GM21786 (cell line): ENCODE data around the gene TNFSF13.

Experiments used
- ATAC-seq: cut with Tn5 transposase; IDR thresholded peaks from one replicate; pipeline ENCODE4 v1.9.1; 2021; ENCODE audit not compliant: unreplicated experiment

Gene TNFSF13, protein sequence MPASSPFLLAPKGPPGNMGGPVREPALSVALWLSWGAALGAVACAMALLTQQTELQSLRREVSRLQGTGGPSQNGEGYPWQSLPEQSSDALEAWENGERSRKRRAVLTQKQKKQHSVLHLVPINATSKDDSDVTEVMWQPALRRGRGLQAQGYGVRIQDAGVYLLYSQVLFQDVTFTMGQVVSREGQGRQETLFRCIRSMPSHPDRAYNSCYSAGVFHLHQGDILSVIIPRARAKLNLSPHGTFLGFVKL

DNA sequence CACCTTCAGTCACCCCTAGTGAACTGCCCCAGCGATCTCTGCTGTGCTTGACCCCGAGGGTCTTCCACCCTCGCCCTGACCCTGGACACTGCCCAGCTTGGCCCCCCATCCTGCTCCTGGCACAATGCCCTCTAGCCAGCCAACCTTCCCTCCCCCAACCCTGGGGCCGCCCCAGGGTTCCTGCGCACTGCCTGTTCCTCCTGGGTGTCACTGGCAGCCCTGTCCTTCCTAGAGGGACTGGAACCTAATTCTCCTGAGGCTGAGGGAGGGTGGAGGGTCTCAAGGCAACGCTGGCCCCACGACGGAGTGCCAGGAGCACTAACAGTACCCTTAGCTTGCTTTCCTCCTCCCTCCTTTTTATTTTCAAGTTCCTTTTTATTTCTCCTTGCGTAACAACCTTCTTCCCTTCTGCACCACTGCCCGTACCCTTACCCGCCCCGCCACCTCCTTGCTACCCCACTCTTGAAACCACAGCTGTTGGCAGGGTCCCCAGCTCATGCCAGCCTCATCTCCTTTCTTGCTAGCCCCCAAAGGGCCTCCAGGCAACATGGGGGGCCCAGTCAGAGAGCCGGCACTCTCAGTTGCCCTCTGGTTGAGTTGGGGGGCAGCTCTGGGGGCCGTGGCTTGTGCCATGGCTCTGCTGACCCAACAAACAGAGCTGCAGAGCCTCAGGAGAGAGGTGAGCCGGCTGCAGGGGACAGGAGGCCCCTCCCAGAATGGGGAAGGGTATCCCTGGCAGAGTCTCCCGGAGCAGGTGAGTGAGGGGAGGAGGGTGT lies at the start of gene TNFSF13:
Gene TNFSF13 (plus strand): TSS at position 207 of the 776 bp plus-strand sequence. CDS start 290 bp downstream, at position 497.
- ATAC-seq, result no peak

DNA sequence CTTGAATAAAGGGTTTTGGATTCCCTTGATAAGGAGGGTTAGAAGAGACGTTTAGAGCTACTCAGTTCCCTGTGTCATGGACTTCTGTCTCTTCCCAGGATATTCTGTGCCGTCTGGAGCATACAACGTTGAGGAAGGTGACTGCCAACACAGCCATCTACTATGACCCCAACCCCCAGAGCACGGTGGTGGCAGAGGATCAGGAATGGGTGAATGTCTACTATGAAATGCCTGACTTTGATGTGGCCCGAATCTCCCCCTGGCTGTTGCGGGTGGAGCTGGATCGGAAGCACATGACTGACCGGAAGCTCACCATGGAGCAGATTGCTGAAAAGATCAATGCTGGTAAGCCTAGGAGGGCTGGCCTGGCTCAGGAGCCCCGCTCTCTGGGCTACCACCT lies 49.7 kb upstream of the TNFSF13 start:
- ATAC-seq, result no peak

DNA sequence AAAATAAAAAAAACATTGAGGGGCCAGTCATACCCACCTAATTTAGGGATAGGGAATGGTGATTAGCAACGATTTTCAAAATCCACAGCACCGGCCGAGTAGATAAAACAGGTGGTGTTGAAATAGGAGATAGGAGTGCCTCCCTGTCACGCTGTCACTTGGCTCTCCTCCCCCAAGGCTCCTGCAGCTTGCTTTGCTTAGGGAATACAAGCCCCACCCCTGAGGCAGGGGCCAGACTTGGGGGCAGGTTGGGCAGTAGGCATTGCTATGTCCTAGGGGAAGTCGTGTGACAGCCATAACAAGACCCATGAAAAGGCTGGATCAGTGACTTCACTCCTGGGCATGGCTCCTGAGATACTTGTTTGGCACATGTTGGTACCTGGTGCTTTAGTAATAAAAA lies 48.6 kb upstream of the TNFSF13 start:
- ATAC-seq, result no peak

DNA sequence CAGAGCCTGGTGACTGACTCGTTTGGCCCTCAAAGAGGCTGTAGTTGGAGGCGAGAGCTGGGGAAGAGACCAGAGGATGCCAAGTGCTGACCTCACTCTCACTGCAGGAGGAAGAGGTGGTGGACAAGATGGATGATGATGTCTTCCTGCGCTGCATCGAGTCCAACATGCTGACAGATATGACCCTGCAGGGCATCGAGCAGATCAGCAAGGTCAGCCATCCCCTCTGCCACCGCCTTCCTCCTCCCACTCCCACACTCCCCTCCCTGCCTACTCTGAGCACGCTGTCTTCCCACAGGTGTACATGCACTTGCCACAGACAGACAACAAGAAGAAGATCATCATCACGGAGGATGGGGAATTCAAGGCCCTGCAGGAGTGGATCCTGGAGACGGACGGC lies 47.4 kb upstream of the TNFSF13 start:
- no peak for ATAC-seq

DNA sequence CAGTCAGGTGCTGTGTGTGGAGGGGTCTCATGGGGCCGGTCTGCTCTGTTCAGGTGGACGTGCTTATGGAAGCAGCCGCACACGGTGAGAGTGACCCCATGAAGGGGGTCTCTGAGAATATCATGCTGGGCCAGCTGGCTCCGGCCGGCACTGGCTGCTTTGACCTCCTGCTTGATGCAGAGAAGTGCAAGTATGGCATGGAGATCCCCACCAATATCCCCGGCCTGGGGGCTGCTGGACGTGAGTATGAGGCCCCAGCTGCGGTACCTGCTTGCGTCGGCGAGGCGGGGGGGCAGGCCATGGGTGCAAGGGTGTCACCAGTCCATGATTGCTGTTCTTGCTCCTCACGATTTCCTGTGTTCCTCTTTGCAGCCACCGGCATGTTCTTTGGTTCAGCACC lies 46.4 kb upstream of the TNFSF13 start:
- ATAC-seq, result no peak

DNA sequence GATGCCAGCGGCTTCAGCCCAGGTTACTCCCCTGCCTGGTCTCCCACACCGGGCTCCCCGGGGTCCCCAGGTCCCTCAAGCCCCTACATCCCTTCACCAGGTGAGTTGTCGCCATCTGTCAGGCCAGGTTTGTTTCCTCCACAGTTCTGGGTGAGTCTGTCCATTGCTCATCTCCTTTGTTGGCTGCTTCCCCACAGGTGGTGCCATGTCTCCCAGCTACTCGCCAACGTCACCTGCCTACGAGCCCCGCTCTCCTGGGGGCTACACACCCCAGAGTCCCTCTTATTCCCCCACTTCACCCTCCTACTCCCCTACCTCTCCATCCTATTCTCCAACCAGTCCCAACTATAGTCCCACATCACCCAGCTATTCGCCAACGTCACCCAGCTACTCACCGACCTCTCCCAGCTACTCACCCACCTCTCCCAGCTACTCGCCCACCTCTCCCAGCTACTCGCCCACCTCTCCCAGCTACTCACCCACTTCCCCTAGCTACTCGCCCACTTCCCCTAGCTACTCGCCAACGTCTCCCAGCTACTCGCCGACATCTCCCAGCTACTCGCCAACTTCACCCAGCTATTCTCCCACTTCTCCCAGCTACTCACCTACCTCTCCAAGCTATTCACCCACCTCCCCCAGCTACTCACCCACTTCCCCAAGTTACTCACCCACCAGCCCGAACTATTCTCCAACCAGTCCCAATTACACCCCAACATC lies 45.6 kb upstream of the TNFSF13 start:
- ATAC-seq, result no peak

DNA sequence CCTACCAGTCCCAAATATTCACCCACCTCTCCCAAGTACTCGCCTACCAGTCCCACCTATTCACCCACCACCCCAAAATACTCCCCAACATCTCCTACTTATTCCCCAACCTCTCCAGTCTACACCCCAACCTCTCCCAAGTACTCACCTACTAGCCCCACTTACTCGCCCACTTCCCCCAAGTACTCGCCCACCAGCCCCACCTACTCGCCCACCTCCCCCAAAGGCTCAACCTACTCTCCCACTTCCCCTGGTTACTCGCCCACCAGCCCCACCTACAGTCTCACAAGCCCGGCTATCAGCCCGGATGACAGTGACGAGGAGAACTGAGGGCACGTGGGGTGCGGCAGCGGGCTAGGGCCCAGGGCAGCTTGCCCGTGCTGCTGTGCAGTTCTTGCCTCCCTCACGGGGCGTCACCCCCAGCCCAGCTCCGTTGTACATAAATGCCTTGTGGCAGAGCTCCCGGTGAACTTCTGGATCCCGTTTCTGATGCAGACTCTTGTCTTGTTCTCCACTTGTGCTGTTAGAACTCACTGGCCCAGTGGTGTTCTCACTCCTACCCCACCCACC lies 44.6 kb upstream of the TNFSF13 start:
- no peak for ATAC-seq

DNA sequence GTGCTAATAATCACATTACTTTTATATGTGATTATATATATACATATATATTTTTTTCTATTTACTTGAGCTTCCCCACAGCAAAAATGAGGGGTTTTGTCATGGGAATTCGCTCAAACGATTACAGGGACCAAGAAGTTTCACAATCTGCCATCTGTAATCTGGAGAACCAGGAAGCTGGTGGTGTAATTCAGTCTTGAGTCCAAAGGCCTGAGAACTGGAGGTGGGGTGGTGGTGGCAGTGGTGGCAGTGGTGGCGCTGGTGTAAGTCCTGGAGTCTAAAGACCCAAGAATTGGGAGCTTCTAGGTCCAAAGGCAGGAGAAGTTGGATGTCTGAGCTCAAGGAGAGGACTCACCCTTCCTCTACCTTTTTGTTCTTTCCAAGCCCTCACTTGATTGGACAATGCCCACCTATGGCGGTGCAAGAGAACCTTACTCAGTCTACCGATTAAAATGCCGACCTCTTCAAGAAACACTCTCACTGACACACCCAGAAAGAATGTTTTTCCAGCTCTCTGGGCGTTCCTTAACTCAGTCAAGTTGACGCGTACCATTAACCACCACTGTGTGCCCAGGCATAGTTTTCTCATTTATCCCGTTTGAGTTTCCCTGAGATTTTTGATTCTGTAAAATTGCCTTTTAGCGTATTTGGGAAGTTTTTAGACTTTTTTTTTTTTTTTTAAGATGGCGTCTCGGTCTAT lies 42.5 kb upstream of the TNFSF13 start:
- ATAC-seq, result no peak

DNA sequence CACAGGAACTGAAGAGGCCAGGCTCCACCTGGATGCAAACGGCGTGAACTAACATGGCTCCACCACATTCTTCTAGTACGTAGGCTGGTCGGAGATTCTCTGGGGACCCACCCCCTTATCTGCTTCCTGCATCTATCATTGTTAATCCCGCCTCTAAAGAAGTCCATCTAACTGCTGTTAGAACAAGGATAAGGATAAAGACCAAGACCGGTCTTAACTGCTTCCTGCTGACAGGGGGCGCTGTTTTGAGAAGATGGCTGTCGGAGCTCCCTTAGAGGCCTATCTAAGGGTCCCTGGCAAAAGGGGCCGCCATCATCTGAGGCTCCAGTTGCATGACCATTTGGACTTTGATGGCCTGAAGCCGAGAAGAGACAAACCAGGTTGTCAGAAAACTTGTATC lies 35.5 kb upstream of the TNFSF13 start:
- no peak for ATAC-seq

DNA sequence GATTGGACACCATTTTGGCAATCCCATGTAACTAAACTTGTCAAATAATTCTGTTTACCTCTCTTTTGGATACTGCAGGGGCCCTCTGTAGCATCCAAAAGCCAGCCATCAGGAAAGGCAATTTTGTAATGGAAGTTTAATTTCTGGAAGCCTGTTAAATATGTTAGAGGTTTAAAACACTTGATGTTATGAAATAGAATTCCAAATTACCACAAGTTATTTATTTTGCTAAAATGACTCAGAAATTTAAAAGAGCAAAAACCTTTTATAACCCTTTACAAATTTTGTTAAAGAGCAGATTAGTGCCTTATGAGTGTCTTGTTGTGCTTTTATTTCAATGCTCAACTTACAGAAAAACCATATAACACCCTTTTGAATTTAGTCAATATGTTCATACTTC lies 29.7 kb upstream of the TNFSF13 start:
- no peak for ATAC-seq

DNA sequence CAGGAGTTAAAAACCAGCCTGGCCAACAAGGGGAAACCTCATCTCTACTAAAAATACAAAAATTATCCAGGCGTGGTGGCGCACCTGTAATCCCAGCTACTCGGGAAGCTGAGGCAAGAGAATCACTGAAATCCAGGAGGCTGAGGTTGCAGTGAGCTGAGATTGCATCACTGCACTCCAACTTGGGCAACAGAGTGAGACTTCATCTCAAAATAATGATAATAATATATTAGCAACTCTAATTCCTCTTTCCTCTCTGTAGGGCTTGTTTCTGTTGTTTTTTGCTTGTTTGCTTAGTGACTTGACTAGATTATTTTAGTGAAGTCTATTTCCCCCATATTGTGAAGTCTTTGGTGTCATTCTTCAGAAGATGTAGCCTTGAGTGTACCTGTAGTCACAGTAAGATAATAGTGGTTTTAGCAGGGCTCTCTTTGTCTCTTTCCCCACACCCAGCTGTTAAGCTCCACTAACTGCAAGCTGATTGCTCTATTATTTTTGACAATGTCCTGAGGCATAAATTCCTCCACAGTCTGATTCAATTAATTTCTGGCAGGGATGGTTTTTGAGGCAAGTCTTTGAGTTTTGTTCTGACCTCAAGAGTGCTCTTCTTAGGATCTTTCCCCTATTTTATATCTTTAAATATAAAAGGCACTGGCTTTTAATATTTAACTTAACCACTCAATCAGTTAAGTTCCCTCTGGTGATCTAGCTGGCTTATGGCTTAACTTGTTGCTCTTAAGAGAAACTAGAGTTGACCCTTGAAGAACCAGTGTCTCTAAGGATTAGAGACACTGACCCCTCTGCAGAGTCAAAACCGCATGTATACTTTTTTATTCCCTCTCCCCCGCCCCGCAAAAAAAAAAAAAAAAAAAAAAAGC lies 28.3 kb upstream of the TNFSF13 start:
- no peak for ATAC-seq

DNA sequence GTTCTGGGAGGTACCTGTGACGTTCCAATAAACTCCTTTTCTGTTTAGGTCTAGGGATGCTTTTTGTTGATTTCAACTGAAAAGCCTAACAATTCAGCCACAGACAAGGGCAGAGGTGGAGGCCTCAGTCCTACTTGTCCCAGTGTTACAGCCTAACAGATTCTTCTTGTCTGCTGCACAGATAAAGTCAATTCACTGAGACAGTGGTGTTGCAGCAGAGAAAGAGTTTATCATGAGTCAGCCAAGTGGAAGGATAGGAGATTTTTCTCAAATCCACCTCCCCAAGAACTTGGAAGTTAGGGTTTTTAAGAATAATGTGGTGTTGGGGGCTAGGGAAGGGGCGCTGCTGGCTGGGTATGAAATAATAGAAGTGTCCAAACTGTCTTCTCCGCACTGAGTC lies 20.5 kb upstream of the TNFSF13 start:
- no peak for ATAC-seq

DNA sequence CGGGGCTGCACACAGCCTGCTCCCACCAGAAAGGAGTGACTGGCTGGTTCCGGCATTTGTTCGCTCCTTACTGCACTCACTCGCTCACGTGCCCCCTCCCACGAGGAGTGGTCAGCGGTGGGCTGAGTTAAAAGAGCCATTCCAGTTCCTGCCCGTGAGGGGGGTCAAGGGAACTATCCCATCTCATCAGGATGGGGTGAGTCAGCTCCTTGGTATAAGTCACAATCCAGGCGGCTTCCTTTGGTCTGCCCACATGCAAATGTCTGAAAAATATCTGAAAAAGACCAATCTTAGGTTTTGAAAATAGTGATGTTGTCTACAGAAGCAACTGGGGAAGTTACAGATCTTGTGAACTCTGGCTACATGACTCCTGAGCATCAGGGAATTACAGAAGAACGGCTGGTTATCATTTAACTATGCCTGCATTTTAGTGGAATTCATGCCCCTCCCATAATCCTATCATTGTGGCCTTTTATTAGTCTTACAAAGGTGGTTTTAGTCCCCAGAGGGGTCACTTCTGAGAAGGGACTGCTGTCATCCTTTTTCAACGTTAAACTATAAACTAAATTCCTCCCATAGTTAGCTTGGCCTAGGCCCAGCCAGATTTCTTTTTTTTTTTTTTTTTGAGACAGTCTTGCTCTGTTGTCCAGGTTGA lies 19.5 kb upstream of the TNFSF13 start:
- ATAC-seq, result no peak

DNA sequence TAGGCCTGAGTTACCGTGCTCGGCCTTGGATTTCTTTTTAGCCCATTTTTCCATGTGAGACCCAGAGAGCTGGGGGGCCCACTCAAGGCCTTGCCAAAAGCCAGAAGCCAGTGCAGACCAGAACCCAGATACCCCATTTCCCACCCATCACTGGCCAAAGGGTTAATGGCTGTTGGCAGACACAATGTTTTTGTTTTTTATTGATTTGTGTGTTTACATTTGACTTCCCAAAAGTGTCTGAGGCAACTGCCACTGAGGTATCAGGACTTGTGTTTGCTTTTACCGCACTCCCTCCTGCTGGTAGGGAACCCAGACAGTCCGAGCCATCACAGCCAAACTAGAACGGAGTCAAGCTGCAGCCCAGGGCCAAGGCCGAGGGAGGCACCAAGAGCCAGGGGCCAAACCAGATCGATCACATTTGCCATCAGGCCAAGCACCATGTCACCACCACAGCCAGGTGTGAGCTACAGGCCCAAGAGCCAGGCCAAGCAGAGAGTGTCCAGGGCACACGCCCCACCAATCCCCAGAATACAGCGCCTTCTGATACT lies 17.4 kb upstream of the TNFSF13 start:
- ATAC-seq, result no peak

DNA sequence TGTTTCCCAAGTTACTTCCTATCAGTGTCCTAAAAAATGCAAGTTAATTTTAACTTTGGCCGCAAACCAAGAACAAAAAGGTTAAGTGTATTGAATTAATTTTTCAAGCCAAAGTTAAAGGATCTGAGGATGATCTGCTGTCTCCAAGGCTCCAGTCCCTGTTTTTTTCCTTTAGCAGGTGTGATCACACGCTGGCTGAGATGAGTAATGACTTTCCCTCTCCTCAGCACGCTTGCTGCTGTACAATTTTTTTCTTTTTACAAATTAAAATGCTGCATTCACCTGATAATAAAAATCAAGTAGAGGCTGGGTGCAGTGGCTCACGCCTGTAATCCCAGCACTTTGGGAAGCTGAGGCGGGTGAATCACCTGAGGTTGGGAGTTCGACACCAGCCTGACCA lies 13.6 kb upstream of the TNFSF13 start:
- no peak for ATAC-seq

DNA sequence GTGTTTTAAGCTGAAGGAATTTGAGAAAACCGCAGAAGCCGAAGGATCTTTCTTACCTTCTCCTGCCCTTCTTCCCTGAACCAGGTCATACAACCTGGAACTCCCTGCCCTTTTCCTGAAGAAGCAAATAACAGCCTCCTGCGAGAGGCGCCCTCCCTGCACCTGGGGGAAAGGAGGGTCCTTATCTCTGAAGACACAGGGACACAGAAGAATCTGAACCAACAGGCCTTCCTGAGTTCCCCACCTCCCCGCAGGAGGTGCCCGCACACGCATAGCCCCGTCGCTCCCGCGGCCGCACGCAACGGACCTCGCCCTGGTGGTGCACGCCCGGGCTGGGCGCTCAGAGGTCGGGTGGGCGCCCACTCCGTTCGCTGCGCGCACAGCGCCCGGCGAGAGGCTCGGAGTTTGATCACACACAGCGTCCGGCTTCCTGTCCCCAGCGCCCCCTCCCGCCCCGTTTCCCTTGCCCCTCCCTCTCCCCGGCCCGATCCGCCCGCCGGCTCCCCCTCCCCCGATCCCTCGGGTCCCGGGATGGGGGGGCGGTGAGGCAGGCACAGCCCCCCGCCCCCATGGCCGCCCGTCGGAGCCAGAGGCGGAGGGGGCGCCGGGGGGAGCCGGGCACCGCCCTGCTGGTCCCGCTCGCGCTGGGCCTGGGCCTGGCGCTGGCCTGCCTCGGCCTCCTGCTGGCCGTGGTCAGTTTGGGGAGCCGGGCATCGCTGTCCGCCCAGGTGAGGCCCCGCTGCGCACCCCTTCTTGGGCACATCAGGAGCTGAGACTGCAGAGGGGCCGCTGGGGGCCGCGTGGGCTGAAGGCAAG lies 9.8 kb upstream of the TNFSF13 start, which contains the start of gene TNFSF12:
Gene TNFSF12 (plus strand): TSS at position 474 of the 816 bp plus-strand sequence. CDS start 96 bp downstream, at position 570.
- no peak for ATAC-seq

DNA sequence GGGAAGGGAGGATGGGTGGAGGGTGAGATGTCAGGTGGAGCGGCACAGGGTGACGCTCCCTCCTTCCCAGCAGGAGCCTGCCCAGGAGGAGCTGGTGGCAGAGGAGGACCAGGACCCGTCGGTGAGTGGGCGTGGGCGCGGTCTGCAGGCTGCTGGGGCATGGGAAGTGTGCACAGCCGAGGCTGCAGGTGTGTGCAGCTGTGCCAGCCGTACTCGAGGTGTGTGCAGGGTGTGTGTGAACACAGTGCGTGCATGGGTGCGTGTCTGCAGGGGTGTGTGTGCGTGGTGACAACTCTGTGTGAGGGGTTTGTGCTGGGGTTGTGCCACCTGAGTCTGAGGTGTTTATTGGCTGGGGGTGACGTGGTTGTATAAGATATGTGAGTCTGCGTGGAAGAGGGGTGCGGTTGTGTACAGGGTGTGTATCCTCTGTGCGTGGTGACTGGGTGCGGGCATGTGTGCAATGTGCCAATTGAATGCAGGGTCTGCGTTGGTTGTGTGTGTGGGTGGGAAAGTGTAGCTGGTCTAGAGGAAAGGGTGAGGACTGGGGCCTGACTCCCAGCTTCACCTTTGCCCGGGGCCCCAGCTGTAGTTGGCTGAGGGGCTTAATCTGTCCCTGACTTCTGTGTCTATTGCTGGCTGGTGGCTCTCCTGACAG lies 9.0 kb upstream of the TNFSF13 start:
- ATAC-seq, result no peak

DNA sequence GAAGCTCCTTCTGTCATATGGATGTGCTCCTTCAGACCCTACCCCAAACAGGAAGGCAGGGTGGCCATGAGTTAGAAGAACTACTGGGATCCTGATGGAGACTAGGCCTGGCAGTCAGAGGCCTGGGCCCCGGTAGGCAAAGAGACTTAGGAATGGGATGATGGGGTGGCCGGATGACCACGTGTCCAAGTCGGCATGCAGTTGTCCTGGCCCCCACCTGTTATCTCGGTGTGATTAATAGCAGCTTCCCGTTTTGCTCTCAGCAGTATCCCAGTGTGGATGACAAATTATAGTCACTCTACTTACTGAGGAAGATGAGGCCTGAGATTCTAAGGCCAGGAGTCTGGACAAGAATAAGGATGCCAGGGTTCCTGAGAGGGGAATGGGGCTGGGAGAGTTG lies 8.2 kb upstream of the TNFSF13 start:
- ATAC-seq, result no peak
